Body of pancreas (tissue), 4 donors: ENCODE measurements around the gene ALKAL2. TPM values are rescaled to one million over a fixed set of nuclear protein-coding genes. Genes with fewer than 3 reads are reported as not detected.
A peak's percentile ranks its signal among the peaks of the same experiment; 100 is the strongest.

Experiments used
- ATAC-seq: fragments of 150-250 bp; one replicate; pipeline ENCODE4 v1.9.1; 2016
- DNase-seq, 4 donors: peaks; one replicate each; pipeline ENCODE4 v3.0.0-alpha.2; 2019
- H3K27ac ChIP-seq, 4 donors: fragments of 200-600 bp; sonication (generic); 1 replicate in 3 of 4; 2 replicates in 1 of 4; pipeline versions ENCODE4 v1.5.1 to v1.6.1; 2016 to 2019; ENCODE audit warnings: mild to moderate bottlenecking in 1 of 4, mixed read lengths in 1 of 4, moderate library complexity in 1 of 4
- H3K27me3 ChIP-seq, 2 donors: fragments of 200-600 bp; sonication (generic); one replicate each; pipeline ENCODE4 v1.6.0; 2016; ENCODE audit warnings: mild to moderate bottlenecking in 1 of 2
- H3K36me3 ChIP-seq, 2 donors: fragments of 200-600 bp; sonication (generic); replicated peaks in 1 of 2; 2 replicates each; pipeline ENCODE4 v1.5.1; 2016; ENCODE audit warnings: low read depth in 2 of 2; ENCODE audit not compliant: insufficient read depth in 1 of 2
- H3K4me1 ChIP-seq: fragments of 200-600 bp; sonication (generic); one replicate; pipeline ENCODE4 v1.6.0; 2016
- H3K4me3 ChIP-seq, 2 donors: fragments of 200-600 bp; sonication (generic); 1 replicate in 1 of 2; 2 replicates in 1 of 2; pipeline ENCODE4 v1.5.1; 2016 to 2019
- H3K9me3 ChIP-seq, 3 donors: fragments of 200-600 bp; sonication (generic); 1 replicate in 2 of 3; 2 replicates in 1 of 3; pipeline ENCODE4 v1.5.1; 2016
- CTCF ChIP-seq, 7 experiments: fragments of 450-650 bp in 4 of 7; fragments of 200-600 bp in 3 of 7; sonication (generic) in 3 of 7; IDR thresholded peaks; one replicate each; pipeline ENCODE4 v1.5.1; 2016 to 2019; ENCODE audit warnings: antibody characterized with exemption in 7 of 7
- POLR2A ChIP-seq, 3 donors: fragments of 450-650 bp; IDR thresholded peaks; one replicate each; pipeline ENCODE4 v1.6.1; 2016; ENCODE audit warnings: antibody characterized with exemption in 3 of 3, mild to moderate bottlenecking in 2 of 3
- WGBS, 2 donors: methylation state at CpG; one replicate each; pipeline ENCODE4 v1.1.5; 2017; 5-methylcytosine and 5-hydroxymethylcytosine counted together
- intact Hi-C: fragments of 100-400 bp; cut with DNase I; formaldehyde crosslinking; loops from one replicate; pipeline ENCODE4 v1.15.1; 2023
- total RNA-seq, 2 donors: library from RNA; depleted of rRNA; stranded (reverse); fragments of >200 nt; gene quantifications; one replicate each; pipeline ENCODE4 v1.1.0, GENCODE V29; 2016

The ALKAL2 gene
- total RNA-seq, 2 donors from 2014 or later, result 56.6 to 104 TPM

GRCh38 chr2:236993-237539, 50.8 kb downstream of the ALKAL2 start:
- no peaks in the 10 kb centered on the region for H3K9me3 ChIP-seq
- ATAC-seq (no peak), DNase-seq (no peak)
- H3K27ac ChIP-seq, result no peak overlapping the region
- H3K27me3 ChIP-seq, result no peaks in the 10 kb centered on the region
- peaks cover 0 to 3% of the 10 kb centered on the region in 2 donors for H3K36me3 ChIP-seq
- H3K4me1 ChIP-seq, result peaks cover 7% of the 10 kb centered on the region
- H3K4me3 ChIP-seq, result no peak overlapping the region
- TF ChIP-seq POLR2A (IDR thresholded peaks at IDR 0.05), result no peak
- no peak for TF ChIP-seq CTCF (IDR thresholded peaks at IDR 0.05)
- 90 to 94% methylated on average over 6 of the region's 6 CpGs for WGBS, 2 donors
- intact Hi-C loops, result no loop called here

GRCh38 chr2:234421-234820, 53.5 kb downstream of the ALKAL2 start:
- H3K36me3 ChIP-seq, result peaks cover 8 to 10% of the 10 kb centered on the region in 2 donors
- intact Hi-C loops, result no loop called here
- 58 to 60% methylated on average over 4 of the region's 4 CpGs for WGBS, 2 donors
- H3K27ac ChIP-seq, result peak overlapping the region in 2 of 4 donors; percentile 16 to 24
- ATAC-seq (no peak), DNase-seq (no peak)
- H3K4me1 ChIP-seq, result peaks cover 14% of the 10 kb centered on the region
- no peaks in the 10 kb centered on the region for H3K27me3 ChIP-seq
- H3K4me3 ChIP-seq, result no peak overlapping the region
- no peaks in the 10 kb centered on the region for H3K9me3 ChIP-seq
- TF ChIP-seq CTCF (IDR thresholded peaks at IDR 0.05) (no peak), POLR2A (IDR thresholded peaks at IDR 0.05) (no peak)

- intact Hi-C loops, result no loop called here
- Histone ChIP-seq H3K27ac (peak overlapping the region in 1 of 4 donors; percentile 71), H3K4me1 (peaks cover 21% of the 10 kb centered on the region), H3K4me3 (no peak overlapping the region), H3K27me3 (no peaks in the 10 kb centered on the region), H3K9me3 (no peaks in the 10 kb centered on the region), H3K36me3 (peaks cover 8 to 12% of the 10 kb centered on the region in 2 donors)
- no peak for TF ChIP-seq CTCF (IDR thresholded peaks at IDR 0.05)
- no peak for TF ChIP-seq POLR2A (IDR thresholded peaks at IDR 0.05)
- no peak for ATAC-seq
- no peak for DNase-seq
- 86 to 96% methylated on average over 7 of the region's 7 CpGs for WGBS, 2 donors
Observed at GRCh38 chr2:233030-233429, 54.9 kb downstream of the ALKAL2 start.

- Histone ChIP-seq H3K27me3 (no peaks in the 10 kb centered on the region), H3K4me3 (no peak overlapping the region), H3K27ac (peak overlapping the region in 3 of 4 donors; percentile 48 to 71 (median 58)), H3K9me3 (no peaks in the 10 kb centered on the region), H3K36me3 (peaks cover 8 to 14% of the 10 kb centered on the region in 2 donors), H3K4me1 (peaks cover 21% of the 10 kb centered on the region)
- TF ChIP-seq POLR2A (IDR thresholded peaks at IDR 0.05) (no peak), CTCF (IDR thresholded peaks at IDR 0.05) (no peak)
- intact Hi-C loops, result no loop called here
- peak in 1 of 4 donors; percentile 23 for DNase-seq
- ATAC-seq, result peak; percentile 30
- whole genome bisulfite sequencing, 2 donors, result 42 to 46% methylated on average over 9 of the region's 9 CpGs
Observed at GRCh38 chr2:231521-232185, 56.2 kb downstream of the ALKAL2 start.

Other genes starting within 250 kb of the ALKAL2 start
- gene FAM110C, start 241.6 kb downstream of the ALKAL2 start, total RNA-seq, result 10 to 100 TPM; 16.6 to 20.4 TPM
- gene SH3YL1, start 24.1 kb downstream of the ALKAL2 start, total RNA-seq, result 100 to 1,000 TPM; 159 to 162 TPM
- gene ACP1, start 23.1 kb downstream of the ALKAL2 start, total RNA-seq, result 10 to 100 TPM; 62.0 to 74.2 TPM